GM19372 (cell line): ENCODE data around the gene CCDC192.
"Not testable (repeated sequence)": the region's sequence is repeated elsewhere in the genome, so short reads cannot be mapped to it uniquely, and the experiment has no call there.

Experiments used
- ATAC-seq: cut with Tn5 transposase; IDR thresholded peaks from one replicate; pipeline ENCODE4 v1.9.1; 2021; ENCODE audit warnings: mild to moderate bottlenecking, low read depth, moderate library complexity; ENCODE audit not compliant: unreplicated experiment

Gene CCDC192

GRCh38 chr5:127697894-127698600 is 5.1 kb upstream of the CCDC192 start:
- no peak for ATAC-seq

- no peak for ATAC-seq
These were observed 3.8 kb upstream of the CCDC192 start for GRCh38 chr5:127699416-127699815.

GRCh38 chr5:127700237-127700766 is 2.9 kb upstream of the CCDC192 start:
- ATAC-seq, result no peak

- no peak for ATAC-seq
These were observed 757 bp upstream of the CCDC192 start for GRCh38 chr5:127702434-127702833.

GRCh38 chr5:127705120-127705892 is 2.1 kb downstream of the CCDC192 start:
- no peak for ATAC-seq

GRCh38 chr5:127706691-127707090 is 3.5 kb downstream of the CCDC192 start:
- ATAC-seq, result no peak

GRCh38 chr5:127707209-127707608 is 4.0 kb downstream of the CCDC192 start:
- no peak for ATAC-seq

- not testable (repeated sequence) for ATAC-seq
These were observed 9.9 kb downstream of the CCDC192 start for GRCh38 chr5:127713083-127713482.

GRCh38 chr5:127718181-127718580 is 15.0 kb downstream of the CCDC192 start:
- no peak for ATAC-seq

- no peak for ATAC-seq
These were observed 20.4 kb downstream of the CCDC192 start for GRCh38 chr5:127723571-127723970.

GRCh38 chr5:127725673-127726072 is 22.5 kb downstream of the CCDC192 start:
- no peak for ATAC-seq

GRCh38 chr5:127732963-127733362 is 29.8 kb downstream of the CCDC192 start:
- ATAC-seq, result no peak

- not testable (repeated sequence) for ATAC-seq
These were observed 36.2 kb downstream of the CCDC192 start for GRCh38 chr5:127739348-127739747.

GRCh38 chr5:127739807-127740384 is 36.7 kb downstream of the CCDC192 start:
- ATAC-seq, result no peak

GRCh38 chr5:127741412-127741811 is 38.2 kb downstream of the CCDC192 start:
- no peak for ATAC-seq

GRCh38 chr5:127744241-127744640 is 41.0 kb downstream of the CCDC192 start:
- ATAC-seq, result no peak

- ATAC-seq, result no peak
These were observed 43.6 kb downstream of the CCDC192 start for GRCh38 chr5:127746756-127747155.

- ATAC-seq, result not testable (repeated sequence)
These were observed 49.5 kb downstream of the CCDC192 start for GRCh38 chr5:127752503-127753265.

- ATAC-seq, result no peak
These were observed 51.1 kb downstream of the CCDC192 start for GRCh38 chr5:127754259-127754658.

- ATAC-seq, result no peak
These were observed 51.5 kb downstream of the CCDC192 start for GRCh38 chr5:127754706-127755105.

- peak; percentile 75 for ATAC-seq
These were observed 54.4 kb downstream of the CCDC192 start for GRCh38 chr5:127757576-127757975.
